Panc1 (cell line): ENCODE measurements around the gene SCN8A.

Experiments used
- POLR2AphosphoS5 ChIP-seq: IDR thresholded peaks from 2 replicates; pipeline ENCODE4 v1.6.1; 2012; ENCODE audit warnings: mild to moderate bottlenecking, low read depth, low read length, moderate library complexity
- SIN3A ChIP-seq: IDR thresholded peaks from 2 replicates; pipeline ENCODE4 v1.6.1; 2012; ENCODE audit warnings: low read depth, mild to moderate bottlenecking, low read length, moderate library complexity, borderline replicate concordance; ENCODE audit not compliant: insufficient read depth
- TF ChIP-seq, protein P1 (sequence below): fragments of 450-650 bp; IDR thresholded peaks from 2 replicates; pipeline ENCODE4 v1.5.1; 2017; ENCODE audit warnings: mild to moderate bottlenecking

DNA sequence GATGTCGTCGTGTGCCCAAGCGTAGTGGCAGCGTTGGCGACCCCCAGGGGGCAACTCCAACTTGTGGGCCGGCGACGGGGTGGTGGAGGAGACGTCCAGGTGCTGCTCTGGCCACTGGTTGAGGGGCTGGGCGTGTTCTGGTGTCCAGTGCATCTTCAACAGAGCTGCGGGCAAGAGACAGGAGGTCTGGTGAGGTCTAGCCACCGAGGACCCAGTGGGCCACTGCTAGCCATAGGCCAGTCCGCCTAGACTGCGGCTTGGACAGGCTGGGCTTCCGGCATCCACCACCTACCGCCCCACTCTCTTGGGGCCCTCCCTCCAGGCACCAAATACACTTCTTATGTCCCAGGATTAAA, 231.2 kb downstream of the SCN8A start:
- TF ChIP-seq, protein P1, sequence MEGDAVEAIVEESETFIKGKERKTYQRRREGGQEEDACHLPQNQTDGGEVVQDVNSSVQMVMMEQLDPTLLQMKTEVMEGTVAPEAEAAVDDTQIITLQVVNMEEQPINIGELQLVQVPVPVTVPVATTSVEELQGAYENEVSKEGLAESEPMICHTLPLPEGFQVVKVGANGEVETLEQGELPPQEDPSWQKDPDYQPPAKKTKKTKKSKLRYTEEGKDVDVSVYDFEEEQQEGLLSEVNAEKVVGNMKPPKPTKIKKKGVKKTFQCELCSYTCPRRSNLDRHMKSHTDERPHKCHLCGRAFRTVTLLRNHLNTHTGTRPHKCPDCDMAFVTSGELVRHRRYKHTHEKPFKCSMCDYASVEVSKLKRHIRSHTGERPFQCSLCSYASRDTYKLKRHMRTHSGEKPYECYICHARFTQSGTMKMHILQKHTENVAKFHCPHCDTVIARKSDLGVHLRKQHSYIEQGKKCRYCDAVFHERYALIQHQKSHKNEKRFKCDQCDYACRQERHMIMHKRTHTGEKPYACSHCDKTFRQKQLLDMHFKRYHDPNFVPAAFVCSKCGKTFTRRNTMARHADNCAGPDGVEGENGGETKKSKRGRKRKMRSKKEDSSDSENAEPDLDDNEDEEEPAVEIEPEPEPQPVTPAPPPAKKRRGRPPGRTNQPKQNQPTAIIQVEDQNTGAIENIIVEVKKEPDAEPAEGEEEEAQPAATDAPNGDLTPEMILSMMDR, result no peak
- TF ChIP-seq POLR2AphosphoS5, result no peak
- TF ChIP-seq SIN3A, result no peak
